Loucy (cell line): ENCODE results near the gene ADCY7.

ENCODE experiments used
- CTCF ChIP-seq: fragments of 200-600 bp; sonication (generic); conservative IDR thresholded peaks from 2 replicates; pipeline ENCODE4 v1.5.1; 2014; ENCODE audit warnings: mild to moderate bottlenecking, antibody characterized with exemption, low read length
- EZH2phosphoT487 ChIP-seq: fragments of 200-600 bp; IDR thresholded peaks from 2 replicates; pipeline ENCODE4 v1.6.1; 2018; ENCODE audit warnings: antibody characterized with exemption, mild to moderate bottlenecking, moderate library complexity, borderline replicate concordance

GRCh38 chr16:50281391-50282009, 15.1 kb downstream of the ADCY7 start:
- no peak for TF ChIP-seq CTCF
- TF ChIP-seq EZH2phosphoT487 = no peak
